IMR-90 (cell line): Measurements from ENCODE around the gene CCDC12. TPM values are rescaled to one million over a fixed set of nuclear protein-coding genes. Genes with fewer than 3 reads are reported as not detected.

Source experiments
- ATAC-seq: fragments of 200-7000 bp; cut with Tn5 transposase; 2 replicates; pipeline ENCODE4 v1.9.1; 2020; ENCODE audit warnings: low read depth, mild to moderate bottlenecking, moderate library complexity
- BruUV-seq: library from RNA; stranded (reverse); fragments of 400-500 nt; replicated peaks from 2 replicates; lab custom pipeline; 2021; lab: Mats Ljungman, UMichigan
- CTCF ChIA-PET: fragments of 300-600 bp; formaldehyde crosslinking; extraction: SDS; loops from one replicate; lab custom pipeline; 2021; ENCODE audit warnings: antibody characterized with exemption; lab: Yijun Ruan, JAX
- POLR2A ChIA-PET: fragments of 300-600 bp; sonication (Branson Sonifier 250); formaldehyde crosslinking; loops from one replicate; lab custom pipeline; 2022; ENCODE audit warnings: antibody characterized with exemption; ENCODE audit not compliant: unreplicated experiment; lab: Charles Lee
- DNase-seq: peaks from one replicate; pipeline ENCODE4 v3.0.0; 2013
- H2AFZ ChIP-seq: replicated peaks from 2 replicates; pipeline ENCODE3; 2013; ENCODE audit warnings: low read length, mild to moderate bottlenecking; ENCODE audit not compliant: poor library complexity
- H2AK5ac ChIP-seq: 2 replicates; pipeline ENCODE4 v1.6.1; 2013; ENCODE audit warnings: low read depth, low read length, inconsistent platforms
- H2AK9ac ChIP-seq: replicated peaks from 2 replicates; pipeline ENCODE3; 2013; ENCODE audit warnings: mild to moderate bottlenecking, low read depth, low read length, moderate library complexity; ENCODE audit not compliant: poor library complexity
- H2BK120ac ChIP-seq: 2 replicates; pipeline ENCODE4 v1.6.1; 2013; ENCODE audit warnings: low read depth, low read length, inconsistent platforms
- H2BK15ac ChIP-seq: 3 replicates; pipeline ENCODE4 v1.6.1; 2013; ENCODE audit warnings: low read depth, low read length, inconsistent platforms
- H2BK20ac ChIP-seq: 2 replicates; pipeline ENCODE4 v1.6.1; 2013; ENCODE audit warnings: low read depth, mild to moderate bottlenecking, inconsistent platforms, low read length, moderate library complexity
- H2BK5ac ChIP-seq: 2 replicates; pipeline ENCODE4 v1.6.1; 2013; ENCODE audit warnings: mild to moderate bottlenecking, low read depth, low read length, inconsistent platforms; ENCODE audit not compliant: poor library complexity, severe bottlenecking
- H3K14ac ChIP-seq: replicated peaks from 2 replicates; pipeline ENCODE4 v1.6.1; 2013; ENCODE audit warnings: low read depth, low read length, inconsistent platforms
- H3K18ac ChIP-seq: 2 replicates; pipeline ENCODE4 v1.6.1; 2013; ENCODE audit warnings: low read depth, low read length, control low read depth
- H3K23ac ChIP-seq: 2 replicates; pipeline ENCODE4 v1.6.1; 2013; ENCODE audit warnings: low read depth, low read length, inconsistent platforms
- H3K27ac ChIP-seq: 2 replicates; pipeline ENCODE4 v1.5.1; 2013; ENCODE audit warnings: mild to moderate bottlenecking, control low read depth, low read length; ENCODE audit not compliant: insufficient read depth
- H3K27me3 ChIP-seq: 2 replicates; pipeline ENCODE4 v1.6.1; 2013; ENCODE audit warnings: low read length; ENCODE audit not compliant: control insufficient read depth, insufficient read depth
- H3K36me3 ChIP-seq: 2 replicates; pipeline ENCODE4 v1.6.1; 2013; ENCODE audit warnings: low read length, mixed read lengths; ENCODE audit not compliant: control insufficient read depth, insufficient read depth
- H3K4ac ChIP-seq: 2 replicates; pipeline ENCODE4 v1.6.1; 2013; ENCODE audit warnings: low read depth, low read length, inconsistent platforms
- H3K4me1 ChIP-seq: 2 replicates; pipeline ENCODE4 v1.6.1; 2013; ENCODE audit warnings: low read length, mixed read lengths; ENCODE audit not compliant: control insufficient read depth, insufficient read depth
- H3K4me2 ChIP-seq: 2 replicates; pipeline ENCODE4 v1.6.1; 2013; ENCODE audit warnings: low read depth, mild to moderate bottlenecking, control low read depth, low read length, moderate library complexity
- H3K4me3 ChIP-seq: 2 replicates; pipeline ENCODE4 v1.5.1; 2013; ENCODE audit warnings: low read depth, mild to moderate bottlenecking, control low read depth, low read length, moderate library complexity; ENCODE audit not compliant: insufficient read depth
- H3K56ac ChIP-seq: 2 replicates; pipeline ENCODE4 v1.6.1; 2013; ENCODE audit warnings: low read length, inconsistent platforms; ENCODE audit not compliant: insufficient read depth; ENCODE audit errors: extremely low read depth
- H3K79me1 ChIP-seq, 2 experiments: 2 replicates each; pipeline ENCODE4 v1.6.1; 2013; ENCODE audit warnings: low read length in 2 of 2, inconsistent platforms in 1 of 2, low read depth in 1 of 2
- H3K9ac ChIP-seq: 2 replicates; pipeline ENCODE4 v1.6.1; 2013; ENCODE audit warnings: low read depth, low read length, control low read depth
- H3K9me1 ChIP-seq: 2 replicates; pipeline ENCODE4 v1.6.1; 2013; ENCODE audit warnings: low read length, inconsistent platforms; ENCODE audit not compliant: insufficient read depth
- H3K9me3 ChIP-seq: 2 replicates; pipeline ENCODE4 v1.6.1; 2013; ENCODE audit warnings: low read length; ENCODE audit not compliant: control insufficient read depth, insufficient read depth
- H4K20me1 ChIP-seq: 2 replicates; pipeline ENCODE4 v1.6.1; 2013; ENCODE audit warnings: low read length, inconsistent platforms; ENCODE audit not compliant: insufficient read depth
- H4K5ac ChIP-seq: 2 replicates; pipeline ENCODE4 v1.6.1; 2013; ENCODE audit warnings: mild to moderate bottlenecking, low read depth, low read length, control low read depth
- H4K8ac ChIP-seq, 2 experiments: 2 replicates each; pipeline ENCODE4 v1.6.1; 2013; ENCODE audit warnings: low read depth in 2 of 2, low read length in 2 of 2, control low read depth in 1 of 2, inconsistent platforms in 1 of 2
- H4K91ac ChIP-seq: 2 replicates; pipeline ENCODE4 v1.6.1; 2013; ENCODE audit warnings: low read depth, low read length, inconsistent platforms; ENCODE audit not compliant: insufficient read depth
- BHLHE40 ChIP-seq: fragments of 150-350 bp; IDR thresholded peaks from 2 replicates; pipeline ENCODE4 v1.6.1; 2016; ENCODE audit warnings: mild to moderate bottlenecking, low read depth, low read length
- CEBPB ChIP-seq: IDR thresholded peaks from 2 replicates; pipeline ENCODE4 v1.6.1; 2012; ENCODE audit warnings: low read depth, low read length, improper control_type of control experiment
- CHD1 ChIP-seq: IDR thresholded peaks from 2 replicates; pipeline ENCODE4 v1.6.1; 2012; ENCODE audit warnings: low read depth, low read length, improper control_type of control experiment
- CTCF ChIP-seq: conservative IDR thresholded peaks from 2 replicates; pipeline ENCODE4 v1.5.1; 2012; ENCODE audit warnings: mild to moderate bottlenecking, low read depth, low read length, improper control_type of control experiment
- ELK1 ChIP-seq: fragments of 150-350 bp; IDR thresholded peaks from 2 replicates; pipeline ENCODE4 v1.6.1; 2016; ENCODE audit warnings: low read depth, mild to moderate bottlenecking, low read length, moderate library complexity, borderline replicate concordance
- FOS ChIP-seq: fragments of 150-350 bp; IDR thresholded peaks from 2 replicates; pipeline ENCODE4 v1.6.1; 2016; ENCODE audit warnings: low read depth, low read length
- MAFK ChIP-seq: IDR thresholded peaks from 2 replicates; pipeline ENCODE4 v1.6.1; 2012; ENCODE audit warnings: low read depth, low read length, improper control_type of control experiment
- MAZ ChIP-seq: IDR thresholded peaks from 2 replicates; pipeline ENCODE4 v1.6.1; 2012; ENCODE audit warnings: low read depth, mild to moderate bottlenecking, low read length, improper control_type of control experiment, moderate library complexity, borderline replicate concordance
- MXI1 ChIP-seq: IDR thresholded peaks from 2 replicates; pipeline ENCODE4 v1.6.1; 2012; ENCODE audit warnings: low read depth, mild to moderate bottlenecking, low read length, moderate library complexity, borderline replicate concordance
- NFE2L2 ChIP-seq: fragments of 150-350 bp; IDR thresholded peaks from 2 replicates; pipeline ENCODE4 v1.6.1; 2016; ENCODE audit warnings: low read depth, mild to moderate bottlenecking, low read length
- POLR2A ChIP-seq: IDR thresholded peaks from 2 replicates; pipeline ENCODE4 v1.6.1; 2012; ENCODE audit warnings: mild to moderate bottlenecking, low read depth, low read length
- RAD21 ChIP-seq: IDR thresholded peaks from 2 replicates; pipeline ENCODE4 v1.6.1; 2012; ENCODE audit warnings: low read length, improper control_type of control experiment
- RCOR1 ChIP-seq: IDR thresholded peaks from 2 replicates; pipeline ENCODE4 v1.6.1; 2012; ENCODE audit warnings: mild to moderate bottlenecking, low read length, improper control_type of control experiment; ENCODE audit not compliant: insufficient replicate concordance
- RFX5 ChIP-seq: IDR thresholded peaks from 2 replicates; pipeline ENCODE4 v1.8.0; 2012; ENCODE audit warnings: low read depth, mild to moderate bottlenecking, low read length, moderate library complexity
- SMC3 ChIP-seq: fragments of 150-350 bp; IDR thresholded peaks from 2 replicates; pipeline ENCODE4 v1.6.1; 2016; ENCODE audit warnings: low read depth, mild to moderate bottlenecking, antibody characterized with exemption, low read length, moderate library complexity
- USF2 ChIP-seq: fragments of 150-350 bp; IDR thresholded peaks from 2 replicates; pipeline ENCODE4 v1.6.1; 2017; ENCODE audit warnings: mild to moderate bottlenecking, antibody characterized with exemption, low read length, low read depth
- WGBS, 2 experiments: methylation state at CpG; one replicate each; pipeline versions ENCODE4 v1.1.5 to v1.1.7; 2013; ENCODE audit warnings: missing lambda C conversion rate in 2 of 2; ENCODE audit not compliant: insufficient read length in 1 of 2; ENCODE audit errors: extremely low coverage in 2 of 2; 5-methylcytosine and 5-hydroxymethylcytosine counted together
- dilution Hi-C: fragments of 300-500 bp; cut with HindIII; formaldehyde crosslinking; loops from one replicate; pipeline ENCODE4 v1.14.3; 2018; ENCODE audit warnings: low sequenced_read_pairs; ENCODE audit not compliant: unreplicated experiment
- in situ Hi-C: fragments of 300-500 bp; cut with MboI; formaldehyde crosslinking; loops from 3 replicates; pipeline ENCODE4 v1.14.3; 2019; ENCODE audit warnings: low sequenced_read_pairs, inconsistent platforms, mixed read lengths
- intact Hi-C: fragments of 100-400 bp; cut with micrococcal nuclease; formaldehyde crosslinking; loops from 2 replicates; pipeline ENCODE4 v1.10.0; 2022
- polyA plus RNA-seq, 3 experiments: library from polyadenylated mRNA; depleted of rRNA; stranded (reverse); fragments of >200 nt; gene quantifications; 2 replicates each; pipeline ENCODE4 v1.2.3, GENCODE V29; 2012; ENCODE audit warnings: low replicate concordance in 1 of 3
- total RNA-seq: library from RNA; depleted of rRNA; stranded (reverse); fragments of >200 nt; gene quantifications from 2 replicates; pipeline ENCODE4 v1.2.3, GENCODE V29; 2012

The CCDC12 gene
- total and polyA plus RNA-seq, 2 of the 4 experiments (the other 2 are of a cell fraction): 15.2 to 35.1 TPM

- Histone ChIP-seq H4K5ac (no peak overlapping the region), H2BK15ac (no peak overlapping the region), H3K14ac (no peak overlapping the region), H3K9ac (no peak overlapping the region), H3K23ac (no peak overlapping the region), H3K4me2 (no peak overlapping the region), H3K56ac (no peak overlapping the region), H2BK5ac (no peak overlapping the region), H2BK20ac (no peak overlapping the region), H3K9me1 (no peaks in the 10 kb centered on the region), H2AK9ac (no peak overlapping the region), H4K8ac (no peak overlapping the region), H2AFZ (no peak overlapping the region), H3K36me3 (no peaks in the 10 kb centered on the region), H2AK5ac (no peak overlapping the region), H3K79me1 (no peaks in the 10 kb centered on the region), H3K4me3 (no peak overlapping the region), H3K9me3 (no peaks in the 10 kb centered on the region), H4K91ac (no peak overlapping the region), H3K4me1 (no peaks in the 10 kb centered on the region), H4K20me1 (no peaks in the 10 kb centered on the region; the same call in 1 of the 2 replicates), H3K4ac (no peak overlapping the region), H2BK120ac (no peak overlapping the region), H3K27ac (no peak overlapping the region), H3K18ac (no peak overlapping the region), H3K27me3 (peaks cover 83% of the 10 kb centered on the region)
- WGBS, 2 experiments: no CpG with 5 or more reads among the region's 7 CpGs
- DNase-seq (no peak), ATAC-seq (no peak)
- TF ChIP-seq CTCF (no peak), NFE2L2 (no peak), CHD1 (no peak), USF2 (no peak), MXI1 (no peak), MAFK (no peak), CEBPB (no peak), SMC3 (no peak), RFX5 (no peak), RCOR1 (no peak), ELK1 (no peak), POLR2A (no peak), RAD21 (no peak), FOS (no peak), BHLHE40 (no peak), MAZ (no peak)
- BruUV-seq: no TSS peak
- dilution Hi-C loops (no loop called here), in situ Hi-C loops (loop anchor here (25.0 kb wide), 1 partner anchor 398 kb away; the partner anchor contains the start of gene RTP3), intact Hi-C loops (no loop called here)
- CTCF ChIA-PET: no interaction called here
- POLR2A ChIA-PET: interaction anchor here (0.6 kb wide), 1 partner anchor 92 kb away, joined by 4 read pairs; no protein-coding TSS in a partner anchor
Measured at GRCh38 chr3:46884929-46885328, 91.6 kb downstream of the CCDC12 start.
